H9 (cell line): ENCODE results near the gene NBEA. TPM values are rescaled to one million over a fixed set of nuclear protein-coding genes. Genes with fewer than 3 reads are reported as not detected.

Experiments used
- DNase-seq: peaks from one replicate; pipeline ENCODE4 v3.0.0-alpha.2; 2017
- H2AFZ ChIP-seq: one replicate; pipeline ENCODE4 v1.6.1; 2013; ENCODE audit warnings: mild to moderate bottlenecking, low read length, control low read depth, moderate library complexity
- H2AK5ac ChIP-seq: 2 replicates; pipeline ENCODE4 v1.6.1; 2013; ENCODE audit warnings: low read length, control low read depth, mixed read lengths; ENCODE audit not compliant: insufficient read length
- H2BK120ac ChIP-seq: one replicate; pipeline ENCODE4 v1.6.1; 2013; ENCODE audit warnings: low read depth, mild to moderate bottlenecking, low read length, control low read depth, inconsistent platforms; ENCODE audit not compliant: poor library complexity, severe bottlenecking
- H2BK12ac ChIP-seq: 2 replicates; pipeline ENCODE4 v1.6.1; 2013; ENCODE audit warnings: low read length, control low read depth, mixed read lengths, low read depth; ENCODE audit not compliant: insufficient read length
- H2BK15ac ChIP-seq: 2 replicates; pipeline ENCODE4 v1.6.1; 2013; ENCODE audit warnings: low read depth, low read length, control low read depth
- H2BK20ac ChIP-seq: one replicate; pipeline ENCODE4 v1.6.1; 2013; ENCODE audit warnings: low read depth, mild to moderate bottlenecking, low read length, control low read depth, inconsistent platforms; ENCODE audit not compliant: poor library complexity, severe bottlenecking
- H2BK5ac ChIP-seq: 2 replicates; pipeline ENCODE4 v1.6.1; 2013; ENCODE audit warnings: low read length, control low read depth, mixed read lengths; ENCODE audit not compliant: insufficient read length
- H3K14ac ChIP-seq: 2 replicates; pipeline ENCODE4 v1.6.1; 2013; ENCODE audit warnings: low read length, control low read depth; ENCODE audit not compliant: insufficient read depth
- H3K18ac ChIP-seq: 2 replicates; pipeline ENCODE4 v1.6.1; 2013; ENCODE audit warnings: low read depth, mild to moderate bottlenecking, mixed read lengths, low read length, control low read depth; ENCODE audit not compliant: insufficient read length
- H3K23ac ChIP-seq: 2 replicates; pipeline ENCODE4 v1.6.1; 2013; ENCODE audit warnings: low read length, control low read depth, mixed read lengths, low read depth; ENCODE audit not compliant: insufficient read length
- H3K23me2 ChIP-seq: 2 replicates; pipeline ENCODE4 v1.6.1; 2013; ENCODE audit warnings: low read depth, mild to moderate bottlenecking, mixed read lengths, low read length, control low read depth; ENCODE audit not compliant: insufficient read length, poor library complexity, severe bottlenecking
- H3K27ac ChIP-seq: 2 replicates; pipeline ENCODE4 v1.5.1; 2013; ENCODE audit warnings: low read length, control low read depth, mixed read lengths, low read depth; ENCODE audit not compliant: insufficient read length
- H3K27me3 ChIP-seq: 2 replicates; pipeline ENCODE4 v1.6.1; 2013; ENCODE audit warnings: low read length, control low read depth, inconsistent platforms; ENCODE audit not compliant: insufficient read depth
- H3K4ac ChIP-seq: 2 replicates; pipeline ENCODE4 v1.6.1; 2013; ENCODE audit warnings: low read depth, mild to moderate bottlenecking, control low read depth, inconsistent platforms, low read length, moderate library complexity
- H3K4me1 ChIP-seq: 2 replicates; pipeline ENCODE4 v1.6.1; 2013; ENCODE audit warnings: low read length, control low read depth, inconsistent platforms; ENCODE audit not compliant: insufficient read depth
- H3K4me2 ChIP-seq: 2 replicates; pipeline ENCODE4 v1.6.1; 2013; ENCODE audit warnings: low read length, control low read depth, mixed read lengths; ENCODE audit not compliant: insufficient read length, insufficient read depth
- H3K56ac ChIP-seq: 2 replicates; pipeline ENCODE4 v1.6.1; 2013; ENCODE audit warnings: low read depth, mild to moderate bottlenecking, mixed read lengths, low read length, control low read depth; ENCODE audit not compliant: insufficient read length
- H3K79me1 ChIP-seq: 2 replicates; pipeline ENCODE4 v1.6.1; 2013; ENCODE audit warnings: low read depth, mild to moderate bottlenecking, moderate library complexity, low read length, control low read depth, inconsistent platforms; ENCODE audit not compliant: insufficient read depth, poor library complexity, severe bottlenecking
- H3K79me2 ChIP-seq: 2 replicates; pipeline ENCODE4 v1.6.1; 2013; ENCODE audit warnings: low read length, control low read depth, inconsistent platforms; ENCODE audit not compliant: insufficient read depth
- H3K9ac ChIP-seq: 2 replicates; pipeline ENCODE4 v1.6.1; 2013; ENCODE audit warnings: low read length, control low read depth, mixed read lengths; ENCODE audit not compliant: insufficient read length; ENCODE audit errors: extremely low read depth
- H3K9me3 ChIP-seq: one replicate; pipeline ENCODE4 v1.6.1; 2013; ENCODE audit warnings: low read depth, low read length, inconsistent platforms; ENCODE audit not compliant: control insufficient read depth
- H3T11ph ChIP-seq: one replicate; pipeline ENCODE4 v1.6.1; 2013; ENCODE audit warnings: mild to moderate bottlenecking, low read length, control low read depth, inconsistent platforms
- H4K20me1 ChIP-seq: one replicate; pipeline ENCODE4 v1.6.1; 2013; ENCODE audit not compliant: control insufficient read depth, insufficient read length, insufficient read depth
- H4K5ac ChIP-seq: 2 replicates; pipeline ENCODE4 v1.6.1; 2013; ENCODE audit warnings: low read depth, mild to moderate bottlenecking, mixed read lengths, low read length, control low read depth; ENCODE audit not compliant: insufficient read length
- H4K8ac ChIP-seq: replicated peaks from 2 replicates; pipeline ENCODE4 v1.6.1; 2013; ENCODE audit warnings: low read length, control low read depth, mixed read lengths, low read depth; ENCODE audit not compliant: insufficient read length
- H4K91ac ChIP-seq: 2 replicates; pipeline ENCODE4 v1.6.1; 2013; ENCODE audit warnings: low read depth, mild to moderate bottlenecking, moderate library complexity, mixed read lengths, low read length, control low read depth; ENCODE audit not compliant: insufficient read length
- H3K27ac Mint-ChIP-seq, 3 experiments: 2 replicates in 2 of 3; 3 replicates in 1 of 3; pipeline ENCODE4 v1.8.0; 2020 to 2021; ENCODE audit warnings: mixed read lengths in 3 of 3, mild to moderate bottlenecking in 1 of 3, moderate library complexity in 1 of 3
- H3K27me3 Mint-ChIP-seq: 2 replicates; pipeline ENCODE4 v1.8.0; 2021; ENCODE audit warnings: low read depth, mild to moderate bottlenecking, moderate library complexity, mixed read lengths
- H3K36me3 Mint-ChIP-seq, 3 experiments: 2 replicates in 2 of 3; 3 replicates in 1 of 3; pipeline ENCODE4 v1.8.0; 2020 to 2021; ENCODE audit warnings: low read depth in 3 of 3, mixed read lengths in 3 of 3; ENCODE audit not compliant: insufficient read depth in 1 of 3
- H3K4me1 Mint-ChIP-seq, 2 experiments: 2 replicates each; pipeline ENCODE4 v1.8.0; 2020; ENCODE audit warnings: mixed read lengths in 2 of 2
- H3K4me3 Mint-ChIP-seq, 2 experiments: 2 replicates in 1 of 2; 3 replicates in 1 of 2; pipeline ENCODE4 v1.8.0; 2020 to 2021; ENCODE audit warnings: mild to moderate bottlenecking in 2 of 2, mixed read lengths in 2 of 2, moderate library complexity in 1 of 2
- H3K9me3 Mint-ChIP-seq, 2 experiments: 2 replicates in 1 of 2; 3 replicates in 1 of 2; pipeline ENCODE4 v1.8.0; 2020; ENCODE audit warnings: mild to moderate bottlenecking in 2 of 2, mixed read lengths in 2 of 2, moderate library complexity in 1 of 2
- WGBS: extraction: QIAGEN DNeasy Blood & Tissue Kit; methylation state at CpG from one replicate; pipeline ENCODE4 v1.1.7; 2013; ENCODE audit warnings: missing lambda C conversion rate, low lambda C conversion rate, mixed read lengths; ENCODE audit not compliant: insufficient read length; ENCODE audit errors: extremely low coverage; 5-methylcytosine and 5-hydroxymethylcytosine counted together
- total RNA-seq: library from RNA; stranded (reverse); gene quantifications from 2 replicates; pipeline ENCODE4 v1.2.1, GENCODE V29; 2021
- TF ChIP-seq, protein P1 (sequence below): fragments of 200-600 bp; sonication (generic); conservative IDR thresholded peaks from 3 replicates; pipeline ENCODE4 v1.8.0; 2021; ENCODE audit warnings: antibody characterized with exemption, mild to moderate bottlenecking

The NBEA gene
- total RNA-seq, 1 experiment from 2014 or later, result 17.3 TPM

DNA sequence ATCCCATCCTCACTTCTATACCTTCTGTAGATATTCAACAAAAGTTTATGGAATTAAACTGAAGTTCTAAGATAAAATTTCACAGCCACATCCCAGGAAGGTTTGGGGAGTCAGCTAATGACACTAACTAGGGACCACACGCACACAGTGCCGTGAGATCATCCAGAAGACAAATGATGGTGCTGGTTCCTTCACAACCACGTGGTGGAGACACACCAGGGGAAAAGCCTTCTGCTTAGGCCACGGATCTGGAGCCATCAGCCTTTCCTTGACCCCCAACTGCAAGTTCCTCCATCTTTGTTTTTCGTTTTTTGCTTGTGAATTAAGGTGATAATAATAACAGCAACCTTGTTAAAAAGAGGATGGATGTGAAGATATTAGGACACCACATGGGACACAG is 776.0 kb downstream of the NBEA start:
- no peak overlapping the region for H3K27ac ChIP-seq
- no peak for DNase-seq

More for the DNA sequence above, 776.0 kb downstream of the NBEA start:
- Mint-ChIP-seq H3K4me1 (peaks cover 16 to 25% of the 10 kb centered on the region in 2 experiments), H3K9me3 (no peaks in the 10 kb centered on the region; a peak in 1 of 5 replicates), H3K27ac (no peak overlapping the region), H3K27me3 (no peaks in the 10 kb centered on the region), H3K36me3 (no peaks in the 10 kb centered on the region), H3K4me3 (no peak overlapping the region)
- Histone ChIP-seq H3K18ac (no peak overlapping the region), H2BK5ac (no peak overlapping the region), H3K4ac (no peak overlapping the region), H4K8ac (no peak overlapping the region), H3T11ph (no peak overlapping the region), H4K91ac (no peak overlapping the region), H2BK15ac (no peak overlapping the region), H3K9ac (no peak overlapping the region), H3K23ac (no peak overlapping the region), H2AFZ (no peak overlapping the region), H2BK12ac (no peak overlapping the region), H3K14ac (no peak overlapping the region), H4K5ac (no peak overlapping the region), H2BK120ac (no peak overlapping the region), H3K27me3 (no peaks in the 10 kb centered on the region), H3K79me2 (no peaks in the 10 kb centered on the region), H3K23me2 (no peaks in the 10 kb centered on the region), H3K4me1 (no peaks in the 10 kb centered on the region), H3K56ac (no peak overlapping the region), H4K20me1 (no peaks in the 10 kb centered on the region), H3K9me3 (no peaks in the 10 kb centered on the region), H3K4me2 (no peak overlapping the region), H3K79me1 (no peaks in the 10 kb centered on the region), H2AK5ac (no peak overlapping the region), H2BK20ac (no peak overlapping the region)
- TF ChIP-seq, protein P1, sequence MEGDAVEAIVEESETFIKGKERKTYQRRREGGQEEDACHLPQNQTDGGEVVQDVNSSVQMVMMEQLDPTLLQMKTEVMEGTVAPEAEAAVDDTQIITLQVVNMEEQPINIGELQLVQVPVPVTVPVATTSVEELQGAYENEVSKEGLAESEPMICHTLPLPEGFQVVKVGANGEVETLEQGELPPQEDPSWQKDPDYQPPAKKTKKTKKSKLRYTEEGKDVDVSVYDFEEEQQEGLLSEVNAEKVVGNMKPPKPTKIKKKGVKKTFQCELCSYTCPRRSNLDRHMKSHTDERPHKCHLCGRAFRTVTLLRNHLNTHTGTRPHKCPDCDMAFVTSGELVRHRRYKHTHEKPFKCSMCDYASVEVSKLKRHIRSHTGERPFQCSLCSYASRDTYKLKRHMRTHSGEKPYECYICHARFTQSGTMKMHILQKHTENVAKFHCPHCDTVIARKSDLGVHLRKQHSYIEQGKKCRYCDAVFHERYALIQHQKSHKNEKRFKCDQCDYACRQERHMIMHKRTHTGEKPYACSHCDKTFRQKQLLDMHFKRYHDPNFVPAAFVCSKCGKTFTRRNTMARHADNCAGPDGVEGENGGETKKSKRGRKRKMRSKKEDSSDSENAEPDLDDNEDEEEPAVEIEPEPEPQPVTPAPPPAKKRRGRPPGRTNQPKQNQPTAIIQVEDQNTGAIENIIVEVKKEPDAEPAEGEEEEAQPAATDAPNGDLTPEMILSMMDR, result no peak; the same call in 2 of the 3 replicates
- no CpG with 5 or more reads among the region's 5 CpGs for WGBS
